HEK293T (cell line): ENCODE data around the gene ESR1.

Experiments
- ARNT ChIP-seq: fragments of 450-650 bp; IDR thresholded peaks from 2 replicates; pipeline ENCODE4 v1.6.1; 2017; ENCODE audit warnings: mild to moderate bottlenecking
- BHLHE40 ChIP-seq: fragments of 450-650 bp; IDR thresholded peaks from 2 replicates; pipeline ENCODE4 v1.6.1; 2016; ENCODE audit warnings: mild to moderate bottlenecking, moderate library complexity, borderline replicate concordance
- CTBP1 ChIP-seq: fragments of 450-650 bp; IDR thresholded peaks from 2 replicates; pipeline ENCODE4 v1.6.1; 2016; ENCODE audit warnings: borderline replicate concordance
- FOXK2 ChIP-seq: fragments of 450-650 bp; IDR thresholded peaks from 2 replicates; pipeline ENCODE4 v1.6.1; 2016; ENCODE audit warnings: mild to moderate bottlenecking
- FOXM1 ChIP-seq: fragments of 450-650 bp; IDR thresholded peaks from 2 replicates; pipeline ENCODE4 v1.6.1; 2017; ENCODE audit warnings: mild to moderate bottlenecking, borderline replicate concordance
- HDGF ChIP-seq: fragments of 450-650 bp; IDR thresholded peaks from 2 replicates; pipeline ENCODE4 v1.6.1; 2017; ENCODE audit warnings: antibody characterized with exemption, borderline replicate concordance
- NFRKB ChIP-seq: fragments of 450-650 bp; IDR thresholded peaks from 2 replicates; pipeline ENCODE4 v1.6.1; 2016; ENCODE audit warnings: mild to moderate bottlenecking, moderate library complexity
- SP1 ChIP-seq: fragments of 450-650 bp; IDR thresholded peaks from 2 replicates; pipeline ENCODE4 v1.6.1; 2017
- SUZ12 ChIP-seq: fragments of 450-650 bp; IDR thresholded peaks from 2 replicates; pipeline ENCODE4 v1.6.1; 2016; ENCODE audit warnings: mild to moderate bottlenecking
- TARDBP ChIP-seq: fragments of 450-650 bp; IDR thresholded peaks from 2 replicates; pipeline ENCODE4 v1.6.1; 2016
- ZNF384 ChIP-seq: fragments of 450-650 bp; IDR thresholded peaks from 2 replicates; pipeline ENCODE4 v1.6.1; 2016
- TF ChIP-seq, protein P1 (sequence below): fragments of 450-650 bp; IDR thresholded peaks from 2 replicates; pipeline ENCODE4 v1.6.1; 2016

DNA sequence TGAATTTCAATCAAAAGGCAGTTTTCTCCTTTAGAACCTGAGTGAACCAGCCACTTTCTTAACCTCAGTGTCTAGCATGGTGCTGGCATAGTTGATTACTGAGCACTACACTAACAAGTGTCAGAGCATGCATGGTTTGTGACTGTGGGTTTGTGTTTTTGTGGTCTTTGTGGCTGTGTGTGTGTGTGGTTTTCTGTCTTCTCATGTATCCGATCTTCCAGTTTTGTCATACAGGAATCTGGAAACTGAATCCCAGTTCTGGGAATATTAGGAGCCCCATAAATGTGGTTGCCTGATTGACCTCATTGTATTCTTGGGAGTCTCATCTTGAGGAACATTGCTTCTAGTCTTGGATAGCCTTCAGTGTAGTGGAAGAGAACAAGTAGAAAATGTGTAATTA, 73.7 kb downstream of the ESR1 start:
- TF ChIP-seq TARDBP: no peak
- TF ChIP-seq SP1: no peak
- TF ChIP-seq FOXM1: no peak
- TF ChIP-seq, protein P1, sequence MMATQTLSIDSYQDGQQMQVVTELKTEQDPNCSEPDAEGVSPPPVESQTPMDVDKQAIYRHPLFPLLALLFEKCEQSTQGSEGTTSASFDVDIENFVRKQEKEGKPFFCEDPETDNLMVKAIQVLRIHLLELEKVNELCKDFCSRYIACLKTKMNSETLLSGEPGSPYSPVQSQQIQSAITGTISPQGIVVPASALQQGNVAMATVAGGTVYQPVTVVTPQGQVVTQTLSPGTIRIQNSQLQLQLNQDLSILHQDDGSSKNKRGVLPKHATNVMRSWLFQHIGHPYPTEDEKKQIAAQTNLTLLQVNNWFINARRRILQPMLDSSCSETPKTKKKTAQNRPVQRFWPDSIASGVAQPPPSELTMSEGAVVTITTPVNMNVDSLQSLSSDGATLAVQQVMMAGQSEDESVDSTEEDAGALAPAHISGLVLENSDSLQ: no peak
- no peak for TF ChIP-seq FOXK2
- TF ChIP-seq SUZ12: no peak
- TF ChIP-seq HDGF: no peak
- TF ChIP-seq ZNF384: no peak
- TF ChIP-seq ARNT: no peak
- no peak for TF ChIP-seq NFRKB
- TF ChIP-seq BHLHE40: no peak
- no peak for TF ChIP-seq CTBP1
